NCI-H1092 (cell line): ENCODE results near the gene TSHZ1.
A peak's percentile ranks its signal among the peaks of the same experiment; 100 is the strongest.

Experiments used
- DNase-seq: peaks from one replicate; lab custom pipeline; 2025; lab: John Stamatoyannopoulos, UW

TSHZ1 gene, protein sequence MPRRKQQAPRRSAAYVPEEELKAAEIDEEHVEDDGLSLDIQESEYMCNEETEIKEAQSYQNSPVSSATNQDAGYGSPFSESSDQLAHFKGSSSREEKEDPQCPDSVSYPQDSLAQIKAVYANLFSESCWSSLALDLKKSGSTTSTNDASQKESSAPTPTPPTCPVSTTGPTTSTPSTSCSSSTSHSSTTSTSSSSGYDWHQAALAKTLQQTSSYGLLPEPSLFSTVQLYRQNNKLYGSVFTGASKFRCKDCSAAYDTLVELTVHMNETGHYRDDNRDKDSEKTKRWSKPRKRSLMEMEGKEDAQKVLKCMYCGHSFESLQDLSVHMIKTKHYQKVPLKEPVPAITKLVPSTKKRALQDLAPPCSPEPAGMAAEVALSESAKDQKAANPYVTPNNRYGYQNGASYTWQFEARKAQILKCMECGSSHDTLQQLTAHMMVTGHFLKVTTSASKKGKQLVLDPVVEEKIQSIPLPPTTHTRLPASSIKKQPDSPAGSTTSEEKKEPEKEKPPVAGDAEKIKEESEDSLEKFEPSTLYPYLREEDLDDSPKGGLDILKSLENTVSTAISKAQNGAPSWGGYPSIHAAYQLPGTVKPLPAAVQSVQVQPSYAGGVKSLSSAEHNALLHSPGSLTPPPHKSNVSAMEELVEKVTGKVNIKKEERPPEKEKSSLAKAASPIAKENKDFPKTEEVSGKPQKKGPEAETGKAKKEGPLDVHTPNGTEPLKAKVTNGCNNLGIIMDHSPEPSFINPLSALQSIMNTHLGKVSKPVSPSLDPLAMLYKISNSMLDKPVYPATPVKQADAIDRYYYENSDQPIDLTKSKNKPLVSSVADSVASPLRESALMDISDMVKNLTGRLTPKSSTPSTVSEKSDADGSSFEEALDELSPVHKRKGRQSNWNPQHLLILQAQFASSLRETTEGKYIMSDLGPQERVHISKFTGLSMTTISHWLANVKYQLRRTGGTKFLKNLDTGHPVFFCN (N-terminal part only)

DNA sequence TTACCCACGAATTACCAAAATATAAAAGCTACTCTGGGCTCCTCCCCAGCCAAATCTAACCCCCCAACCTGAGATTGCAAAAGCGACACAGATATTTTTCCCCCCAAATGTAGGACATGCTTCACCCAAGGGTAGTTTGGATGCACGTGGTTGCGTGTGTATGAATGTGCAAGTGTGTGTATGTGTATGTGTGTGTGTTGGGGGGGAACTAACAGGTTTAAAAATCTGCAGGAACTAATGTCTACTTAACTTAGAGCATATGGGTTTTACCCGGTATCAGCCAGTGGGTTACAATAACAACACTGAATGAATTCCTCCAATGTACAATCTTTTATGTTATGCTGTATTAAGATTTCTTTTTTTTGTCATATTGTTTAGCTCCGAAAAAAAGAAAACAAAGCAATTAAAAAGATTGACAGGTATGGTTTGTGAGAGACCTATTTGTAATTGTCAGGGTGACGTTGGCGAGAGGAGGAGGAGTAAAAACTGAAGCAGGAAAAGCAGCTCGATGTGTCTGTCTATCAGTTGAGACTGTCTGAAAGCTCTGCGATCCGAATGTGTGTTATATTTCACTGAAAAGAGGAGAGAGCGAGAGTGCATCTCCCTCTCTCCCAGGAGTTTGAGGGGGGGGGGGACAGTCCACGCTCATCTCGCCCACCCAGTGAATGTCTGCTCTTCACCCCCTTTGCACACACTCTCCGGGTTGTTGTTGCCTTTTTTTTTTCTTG, at the start of gene TSHZ1:
Gene TSHZ1, plus strand, starts transcription at position 524 of the 728 bp plus-strand sequence. CDS start 1,080 bp downstream, outside the sequence.
- DNase-seq = peak; percentile 94

DNA sequence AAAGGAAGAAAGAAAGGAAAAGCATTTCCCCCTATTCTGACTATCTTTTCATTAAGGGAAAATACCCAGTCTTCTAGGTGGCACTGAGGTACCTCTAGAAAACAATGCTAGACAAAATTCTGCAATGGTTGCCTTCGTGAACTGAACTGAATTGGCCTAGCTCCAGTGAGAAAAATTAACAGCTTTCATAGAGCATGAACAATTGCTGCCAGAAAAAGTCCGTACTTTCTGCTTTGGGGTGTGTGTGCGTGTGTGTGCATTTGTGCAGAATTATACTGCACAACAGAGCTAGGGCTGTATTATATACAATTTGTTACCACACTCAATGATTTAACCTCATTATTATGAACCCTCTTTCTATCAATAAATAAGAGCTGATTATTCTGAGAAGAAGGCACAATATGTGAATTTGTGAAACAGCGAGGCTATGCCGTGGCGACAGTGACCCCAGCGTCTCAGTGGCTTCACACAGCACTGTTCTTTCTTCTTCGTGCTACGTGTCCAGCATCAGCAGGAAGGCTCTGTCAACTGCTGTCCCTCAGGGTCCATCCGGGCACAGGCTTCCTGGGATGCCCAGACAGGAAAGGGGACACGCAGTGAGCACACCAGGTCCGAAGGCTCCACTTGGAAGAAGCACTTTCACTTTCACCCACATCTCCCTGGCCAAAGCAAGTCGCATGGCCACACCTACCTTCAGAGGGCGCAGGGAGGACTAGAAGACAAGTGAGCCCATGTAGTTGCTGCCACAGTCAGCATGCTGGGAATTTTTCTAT, 49.2 kb upstream of the TSHZ1 start:
- peak; percentile 23 for DNase-seq

- DNase-seq = no peak
Observed at GRCh38 chr18:75162467-75162866, 48.1 kb upstream of the TSHZ1 start.

GRCh38 chr18:75162978-75163377, 47.6 kb upstream of the TSHZ1 start:
- no peak for DNase-seq

DNA sequence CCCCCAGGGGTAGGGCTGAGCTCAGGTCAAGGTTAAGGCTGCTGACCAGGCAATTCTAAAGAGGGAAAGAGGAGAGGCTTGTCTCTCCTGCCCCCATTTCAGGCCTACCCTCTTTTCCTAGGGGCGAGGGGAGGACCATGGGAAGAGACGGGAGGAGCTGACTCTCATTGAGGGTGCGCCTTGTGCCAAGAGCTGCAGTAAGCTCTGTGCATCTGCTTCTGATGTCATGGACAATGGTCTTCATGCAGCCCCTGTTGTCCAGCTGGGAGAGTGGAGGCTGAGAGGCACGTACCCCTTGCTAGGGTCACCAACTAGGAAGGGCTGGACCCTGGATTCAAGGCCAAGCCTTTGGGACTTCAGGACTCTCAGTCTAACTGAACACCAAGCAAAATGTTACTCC, 46.9 kb upstream of the TSHZ1 start:
- no peak for DNase-seq

DNA sequence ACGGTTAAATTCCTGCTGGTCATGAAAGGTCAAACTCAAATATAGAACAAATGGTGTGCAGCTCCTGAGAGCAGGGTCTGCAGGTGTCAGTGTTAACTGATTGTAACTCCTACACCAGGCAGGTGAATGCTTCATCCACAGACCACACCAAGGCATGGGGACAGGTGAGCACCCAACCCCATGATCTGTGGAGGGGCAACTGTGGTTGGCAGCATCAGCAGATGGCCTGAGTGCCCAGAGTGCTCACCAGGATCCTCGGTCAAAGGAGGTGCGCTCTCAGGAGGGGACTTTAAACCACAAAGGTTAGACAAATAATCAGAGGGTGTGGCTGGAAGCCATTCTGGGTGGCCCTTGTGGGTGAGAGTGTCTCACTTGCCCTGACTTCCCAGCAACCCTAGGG, 46.1 kb upstream of the TSHZ1 start:
- no peak for DNase-seq

DNA sequence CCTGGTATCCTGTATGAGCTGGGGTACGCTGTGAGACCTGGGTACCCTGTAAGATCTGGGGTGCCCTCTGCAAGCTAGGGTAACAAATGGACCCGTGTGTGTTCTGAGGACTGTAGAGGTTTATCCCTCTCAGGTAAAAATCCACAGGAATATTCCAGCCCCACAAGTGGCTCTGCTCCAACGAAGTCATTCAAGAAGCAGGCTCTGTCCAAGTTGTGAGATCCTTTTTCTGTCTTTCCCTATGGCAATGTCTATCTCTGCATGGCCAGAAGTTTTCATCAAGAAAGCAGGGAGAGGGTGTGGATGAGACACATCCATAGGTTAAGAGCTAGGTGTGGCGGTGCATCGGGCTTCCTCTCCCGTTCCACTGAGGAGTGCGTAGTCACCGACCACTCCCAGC, 44.7 kb upstream of the TSHZ1 start:
- no peak for DNase-seq

DNA sequence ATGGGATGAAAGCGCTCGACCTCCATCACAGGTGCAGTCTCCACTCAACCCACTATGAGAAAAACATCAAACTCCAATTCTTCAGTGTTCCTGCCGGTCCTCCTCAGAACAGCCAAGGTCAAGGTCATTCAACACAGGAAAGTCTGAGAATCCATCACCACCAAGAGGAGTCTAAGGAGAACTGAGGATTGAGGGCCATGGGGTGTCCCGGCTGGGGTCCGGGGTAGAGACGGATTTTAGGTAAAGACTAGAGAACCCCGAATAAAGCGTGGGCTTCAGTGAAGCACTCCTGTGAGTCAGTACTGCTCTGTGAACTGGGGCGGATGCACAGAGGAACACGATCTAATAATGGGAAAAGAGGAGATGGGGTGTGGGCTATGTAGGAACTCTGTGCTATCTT, 43.5 kb upstream of the TSHZ1 start:
- DNase-seq = no peak

GRCh38 chr18:75167759-75168618, 42.6 kb upstream of the TSHZ1 start:
- peak; percentile 85 for DNase-seq

DNA sequence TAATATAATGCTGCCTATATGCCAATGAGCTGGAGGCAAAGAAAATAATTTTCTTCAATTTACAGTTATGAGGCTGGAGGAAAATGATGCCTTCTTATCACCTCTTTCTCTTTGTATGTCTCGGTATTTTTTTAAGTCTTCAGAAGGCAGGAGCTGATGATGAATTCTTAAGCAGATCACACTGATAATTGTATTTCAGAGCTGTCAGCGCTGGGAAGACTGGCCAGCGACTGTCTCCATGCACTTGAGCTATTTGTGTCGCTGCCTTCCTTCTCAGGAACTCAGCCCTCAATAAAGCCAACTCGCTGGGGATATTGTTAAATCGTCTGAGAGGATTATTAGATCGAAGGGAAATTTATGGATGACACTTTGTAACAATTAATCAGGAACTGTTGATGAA, 42.0 kb upstream of the TSHZ1 start:
- no peak for DNase-seq

DNA sequence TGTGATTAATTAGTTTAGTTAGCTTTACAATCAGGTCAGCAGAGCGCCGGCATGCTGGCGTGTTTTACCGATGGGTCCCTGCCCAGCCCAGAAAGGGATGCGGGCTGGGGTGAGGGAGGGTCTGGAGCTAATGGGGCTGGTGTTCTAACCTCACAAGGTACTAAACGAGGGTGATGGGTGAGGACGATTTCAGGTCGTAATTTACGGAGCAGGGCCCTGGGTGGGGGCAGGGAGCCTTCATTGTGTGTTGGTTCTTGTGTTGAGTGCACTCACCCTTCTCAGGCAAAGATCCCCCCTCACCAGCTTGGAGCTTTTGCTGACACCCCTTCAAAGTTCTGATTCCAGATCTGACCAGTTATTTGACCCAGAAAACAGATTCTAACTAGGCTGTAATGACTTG, 41.2 kb upstream of the TSHZ1 start:
- DNase-seq = no peak

- DNase-seq = no peak
Observed at GRCh38 chr18:75170022-75170789, 40.4 kb upstream of the TSHZ1 start.

GRCh38 chr18:75170916-75171315, 39.7 kb upstream of the TSHZ1 start:
- DNase-seq = no peak

DNA sequence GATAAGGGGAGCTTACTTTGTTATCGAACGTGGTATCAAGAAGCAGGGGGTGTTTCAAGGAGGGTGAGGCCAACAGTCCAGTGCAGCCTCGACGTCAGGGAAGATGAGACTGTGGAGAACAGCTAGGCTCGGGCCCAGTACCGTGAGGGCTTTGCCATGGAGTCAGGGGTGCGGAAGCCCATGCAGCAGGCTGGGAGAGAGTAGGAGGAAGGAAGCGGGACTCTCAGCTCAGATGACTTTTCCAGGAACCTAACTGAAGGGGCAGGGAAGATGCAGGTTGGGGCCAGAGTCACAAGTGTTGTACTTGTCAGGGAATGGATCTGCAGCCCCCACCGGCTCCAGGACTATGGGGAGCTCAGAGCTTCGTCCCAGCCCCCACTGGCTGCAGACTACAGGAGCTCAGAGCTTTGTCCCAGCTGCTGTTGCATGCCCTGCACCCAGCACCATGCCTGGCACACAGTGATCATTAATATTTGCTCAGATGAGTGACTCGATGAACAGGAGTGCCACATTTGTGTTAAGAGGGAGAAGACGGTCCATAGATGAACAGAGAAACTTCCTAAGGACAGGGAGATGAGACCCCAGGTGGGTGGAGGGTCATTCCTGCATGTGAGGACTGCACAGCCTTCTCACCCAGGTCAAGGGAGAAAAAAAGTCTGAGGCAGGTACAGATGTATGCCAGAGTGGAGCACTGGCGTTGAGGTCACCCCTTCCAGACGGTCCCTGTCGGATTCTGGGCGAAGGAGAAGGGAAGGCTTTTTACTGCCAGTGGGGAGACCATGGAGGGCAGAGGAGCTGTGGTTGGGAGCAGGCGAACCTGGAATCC, 38.1 kb upstream of the TSHZ1 start:
- DNase-seq = no peak

GRCh38 chr18:75173125-75173432, 37.5 kb upstream of the TSHZ1 start:
- no peak for DNase-seq

- DNase-seq = no peak
Observed at GRCh38 chr18:75173738-75174137, 36.9 kb upstream of the TSHZ1 start.

DNA sequence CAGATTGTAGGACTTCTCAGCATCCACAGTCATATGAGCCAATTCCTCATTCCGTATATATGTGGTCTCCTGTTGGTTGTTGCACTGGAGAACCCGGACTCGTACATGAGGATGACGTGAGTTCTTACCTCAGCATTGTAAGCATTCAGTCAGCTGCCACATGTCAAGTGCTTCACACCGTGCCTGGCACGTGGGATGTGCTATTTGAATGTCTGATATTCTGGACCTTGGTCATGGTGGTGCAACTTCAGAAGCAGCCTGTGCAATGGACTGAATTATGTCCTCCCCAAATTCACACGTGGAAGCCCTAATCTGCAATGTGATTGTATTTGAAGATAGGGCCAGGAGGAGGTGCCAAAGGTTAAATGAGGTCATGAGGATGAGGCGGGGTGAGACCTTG, 33.7 kb upstream of the TSHZ1 start:
- DNase-seq = no peak

DNA sequence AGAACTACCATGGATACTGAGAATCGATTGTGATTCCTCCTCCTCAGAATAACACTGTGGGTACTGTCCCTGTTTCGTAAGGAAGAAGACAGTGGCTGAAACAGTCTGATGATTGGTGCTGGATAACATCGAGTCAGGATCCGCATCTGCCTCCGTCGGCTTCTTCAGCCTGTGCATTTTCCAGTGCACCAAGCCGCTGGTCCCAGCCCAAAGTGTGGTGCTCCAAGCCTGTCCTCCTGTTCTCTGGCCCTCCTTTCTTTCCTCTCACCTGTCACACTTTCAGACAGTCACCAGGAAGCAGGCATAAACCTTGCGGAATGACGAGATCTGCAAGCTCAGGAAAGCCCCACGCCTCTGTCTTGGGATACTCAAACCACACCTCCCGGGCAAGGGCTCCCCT, 32.2 kb upstream of the TSHZ1 start:
- DNase-seq = no peak
